Epidermal melanocyte (primary cell): ENCODE data around the gene SUFU.
A peak's percentile ranks its signal among the peaks of the same experiment; 100 is the strongest.

Source experiments
- DNase-seq: peaks from one replicate; pipeline ENCODE4 v3.0.0; 2011; ENCODE audit warnings: low spot score; ENCODE audit not compliant: insufficient read length

SUFU gene

DNA sequence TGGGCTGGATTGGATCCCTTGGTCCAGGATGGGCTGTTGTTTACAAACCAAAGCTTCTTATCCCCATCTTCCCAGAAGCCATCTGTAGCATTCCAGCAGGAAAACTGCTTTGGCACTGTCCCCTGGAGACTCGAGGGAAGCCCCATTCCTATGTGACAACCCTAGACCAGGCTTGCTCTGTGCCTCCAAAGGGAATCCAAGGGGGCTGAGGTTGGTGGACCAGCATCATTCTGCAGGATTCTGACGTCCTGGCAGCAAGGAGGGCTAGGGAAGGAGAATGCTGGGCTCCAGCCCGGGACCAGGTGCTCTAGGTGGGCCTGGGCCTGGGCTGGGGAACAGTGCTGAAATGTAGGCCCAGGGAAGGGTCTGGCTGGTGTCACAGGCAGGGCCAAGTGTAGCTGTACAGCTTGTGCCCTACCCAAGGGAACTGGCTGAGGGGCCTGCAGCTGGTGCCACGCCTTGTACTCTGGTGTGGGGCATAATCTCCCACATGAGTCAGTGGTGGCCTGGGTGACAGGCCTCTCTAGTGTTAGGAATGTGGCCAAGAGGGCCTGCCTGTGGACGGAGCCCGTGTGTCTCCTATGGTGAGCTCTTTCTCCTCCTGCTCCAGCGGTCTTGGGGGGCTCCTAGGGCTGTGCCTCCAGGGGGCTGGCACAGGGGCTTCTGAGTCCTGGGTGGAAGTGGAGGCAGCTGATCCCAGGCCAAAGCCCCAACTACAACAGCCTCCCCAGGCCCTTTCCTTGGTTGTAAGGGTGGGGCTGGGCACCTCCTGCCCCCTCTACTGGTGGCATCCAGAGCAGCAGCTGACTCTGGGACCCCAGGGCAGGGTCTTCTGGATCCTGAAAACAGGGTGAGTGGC, 165.7 kb downstream of the SUFU start:
- no peak for DNase-seq

DNA sequence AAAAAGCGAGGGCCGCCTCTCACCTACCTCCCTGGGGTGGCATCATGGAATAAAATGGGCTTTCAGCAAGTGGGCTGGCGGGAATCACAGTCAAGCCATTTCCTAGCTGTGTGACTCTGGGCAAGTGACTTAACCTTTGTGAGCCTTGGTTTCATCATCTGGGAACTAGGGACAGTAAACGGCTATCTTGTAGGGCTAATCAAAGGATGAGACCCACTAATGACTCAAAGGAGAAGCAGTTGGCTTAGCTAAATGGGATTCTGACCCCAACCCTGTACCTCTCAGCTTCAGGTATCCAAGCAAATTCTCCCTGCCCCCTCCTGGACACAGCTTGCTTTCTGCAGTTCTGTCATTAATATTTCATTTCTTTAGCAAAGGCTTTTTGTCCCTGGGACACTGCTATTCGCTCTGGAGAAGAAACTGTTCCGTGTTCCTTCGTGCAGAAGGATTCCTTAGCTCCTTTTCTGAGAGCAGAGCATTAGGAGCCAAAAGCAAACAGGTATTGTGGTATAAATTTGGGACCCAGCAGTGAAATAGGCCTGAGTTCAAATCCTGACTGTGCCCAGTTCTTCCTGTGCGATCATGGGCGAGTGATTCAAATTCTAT, 166.4 kb downstream of the SUFU start:
- DNase-seq: no peak

DNA sequence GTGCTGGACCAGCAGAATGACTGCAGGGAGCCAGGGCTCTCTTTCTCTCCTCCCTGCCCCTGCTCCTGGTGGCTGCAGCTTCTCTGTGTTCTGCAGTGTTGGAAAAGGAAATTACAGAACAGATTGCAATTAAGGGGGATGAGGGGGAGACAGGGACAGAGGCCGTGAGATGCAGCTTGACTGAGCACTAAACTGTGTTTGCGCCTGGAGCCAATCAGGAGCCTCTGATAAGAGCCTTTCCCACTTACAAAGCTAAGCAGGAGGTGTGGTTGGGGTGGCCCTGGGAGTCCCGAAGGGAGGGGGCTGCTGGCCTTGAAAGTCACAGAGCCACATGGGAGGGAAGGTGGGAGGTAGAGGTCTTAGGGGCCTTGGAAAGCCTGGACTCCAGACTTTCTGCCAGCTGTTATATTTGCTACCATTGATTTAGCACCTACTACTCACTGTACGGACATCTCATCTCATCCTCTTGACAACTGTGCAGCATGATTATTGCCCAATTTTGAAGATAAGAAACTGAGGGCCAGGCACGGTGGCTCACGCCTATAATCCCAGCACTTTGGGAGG, 167.2 kb downstream of the SUFU start:
- no peak for DNase-seq

DNA sequence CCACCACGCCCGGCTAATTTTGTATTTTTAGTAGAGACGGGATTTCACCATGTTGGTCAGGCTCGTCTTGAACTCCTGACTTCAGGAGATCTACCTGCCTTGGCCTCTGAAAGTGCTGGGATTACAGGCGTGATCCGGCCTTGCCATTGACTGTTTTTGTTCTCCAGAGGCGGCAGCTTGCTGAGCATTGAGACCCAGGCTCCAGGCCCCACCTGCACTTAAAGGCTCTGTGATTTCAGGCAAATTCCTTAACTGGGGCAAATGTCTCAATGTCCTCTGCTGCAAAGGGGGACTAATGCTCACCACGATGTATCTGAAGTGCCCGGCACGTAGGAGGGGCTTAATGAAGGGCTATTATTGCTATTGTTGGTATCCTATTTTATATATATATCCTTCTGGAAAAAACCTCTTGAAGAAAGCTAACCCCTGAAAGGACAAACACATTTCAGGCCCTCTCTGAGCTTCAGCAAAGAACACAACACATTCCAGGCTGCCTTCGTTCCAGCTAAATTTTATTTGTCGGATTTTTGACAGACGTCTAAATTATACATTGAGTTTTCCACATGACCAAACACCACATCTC, 169.6 kb downstream of the SUFU start:
- no peak for DNase-seq

DNA sequence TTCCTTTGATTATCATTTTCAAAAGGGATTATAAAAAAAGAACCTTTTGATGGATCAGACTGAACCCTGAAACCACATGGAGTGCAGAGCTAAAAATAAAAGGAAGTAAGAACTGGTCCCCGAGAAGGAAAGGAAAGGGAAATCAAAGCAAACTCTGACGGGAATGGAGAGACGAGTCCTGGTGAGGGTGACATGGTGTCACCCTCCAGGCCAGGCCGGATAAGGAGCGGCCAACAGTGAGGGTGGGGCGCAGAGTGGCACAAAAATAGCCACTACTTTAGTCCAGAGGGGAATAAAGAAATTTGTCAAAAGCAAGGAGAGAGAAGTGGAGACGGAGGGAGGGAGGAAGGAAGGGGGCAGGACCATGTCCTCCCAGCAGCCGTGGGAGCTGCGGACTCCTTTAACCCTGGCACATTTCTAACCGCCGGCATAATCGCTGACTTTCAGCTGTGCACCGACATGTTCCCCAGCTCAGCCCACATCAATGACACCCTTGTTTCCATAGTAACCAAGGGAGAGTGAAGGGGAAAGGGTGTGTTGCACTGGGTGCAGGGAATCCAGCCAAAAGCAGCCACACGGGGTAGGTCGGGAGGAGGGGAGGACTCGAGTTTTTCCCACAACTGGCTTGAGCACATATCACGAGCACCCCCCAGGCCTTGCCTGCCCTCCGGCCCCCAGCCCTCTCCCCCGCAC, 170.2 kb downstream of the SUFU start:
- peak; percentile 67 for DNase-seq

DNA sequence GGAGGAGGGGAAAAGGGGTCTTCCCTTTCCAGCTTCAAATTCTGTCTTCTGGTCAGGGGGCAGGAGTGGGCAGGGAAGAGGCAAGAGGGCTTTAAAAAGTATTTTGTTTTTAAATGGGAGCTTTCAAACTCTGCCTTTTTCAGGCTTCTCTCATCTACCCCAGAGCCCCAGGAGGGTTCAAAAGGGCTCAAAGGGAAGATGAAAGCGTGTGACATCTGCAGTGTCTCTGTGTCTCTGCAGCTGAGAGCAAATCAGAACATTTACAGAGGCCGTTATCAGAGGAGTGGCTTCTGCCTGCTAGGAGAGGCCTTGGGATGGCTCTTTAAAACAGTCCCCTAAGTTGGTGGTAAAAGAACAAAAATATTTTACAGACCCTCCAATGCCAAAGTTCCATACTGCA, 170.8 kb downstream of the SUFU start:
- no peak for DNase-seq

DNA sequence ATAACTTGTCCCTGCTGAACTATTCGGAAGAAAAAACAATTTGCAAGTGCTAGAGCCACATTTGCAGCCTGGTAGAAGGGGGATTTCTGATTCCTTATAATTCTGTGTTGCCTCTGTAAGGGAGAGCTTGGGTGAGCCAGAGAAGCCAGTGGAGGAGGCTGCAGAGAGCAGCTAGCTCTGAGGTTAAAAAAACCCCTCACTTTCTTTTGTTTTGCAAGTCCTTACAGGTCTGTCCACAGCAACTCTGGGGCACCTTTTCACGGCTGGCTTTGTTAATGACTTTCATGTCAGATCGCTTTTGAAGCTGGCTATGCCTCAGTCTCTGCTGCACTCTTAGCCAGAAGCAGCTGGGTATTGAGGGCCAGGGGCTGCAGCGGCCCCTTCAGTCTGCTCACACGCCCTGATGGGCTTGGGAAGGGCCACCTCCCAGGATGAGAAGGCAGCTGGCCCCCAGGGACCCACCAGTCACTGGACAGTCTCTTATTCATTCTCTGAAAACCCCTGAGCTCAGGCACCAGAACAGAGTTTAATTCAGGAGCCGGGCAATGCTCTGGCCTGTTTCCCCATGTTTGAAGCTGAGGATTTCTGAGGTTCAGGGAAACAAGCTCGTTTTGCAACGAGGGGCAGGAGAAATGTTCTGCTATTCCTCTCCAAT, 171.4 kb downstream of the SUFU start:
- no peak for DNase-seq

DNA sequence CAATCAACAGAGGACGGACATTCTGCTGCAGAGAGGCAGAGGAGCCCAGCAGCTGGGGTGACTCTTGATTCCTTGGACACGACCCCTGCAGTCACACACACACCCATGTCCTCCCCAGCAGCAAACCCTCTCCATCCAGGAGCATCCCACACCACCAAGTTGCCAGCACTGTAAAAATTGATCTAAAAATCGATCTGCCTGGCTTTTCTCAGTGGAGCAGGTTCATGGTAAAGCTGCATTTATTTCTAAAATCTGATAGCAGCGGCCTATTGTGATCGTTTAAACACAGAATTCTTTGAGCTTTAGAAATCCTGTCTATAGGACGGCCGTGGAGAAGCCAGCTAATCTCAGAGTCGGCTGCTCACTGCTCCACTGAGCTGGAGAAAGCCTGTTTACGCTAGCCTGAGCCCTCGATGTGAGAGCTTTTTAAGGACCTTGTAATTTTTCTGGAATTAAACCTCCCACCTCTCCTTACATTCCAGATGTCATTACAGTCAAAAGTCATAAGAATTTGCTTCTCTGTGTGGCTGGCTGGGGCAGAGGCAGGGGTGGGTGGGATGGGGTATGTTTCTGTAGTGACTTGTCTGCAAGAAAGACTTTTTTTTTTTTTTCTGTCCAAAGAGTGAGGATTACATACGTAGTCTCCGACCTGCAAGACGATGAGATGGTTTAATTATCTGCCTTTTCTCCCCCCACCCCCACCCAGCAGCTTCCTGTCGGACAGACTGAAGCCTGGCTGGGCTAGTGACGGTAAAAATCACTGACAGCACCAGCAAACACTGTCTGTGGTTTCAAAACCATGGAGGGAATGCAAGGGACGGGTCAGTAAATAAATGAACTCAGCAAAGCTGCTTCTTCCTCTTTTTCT, 172.1 kb downstream of the SUFU start:
- peak; percentile 55 for DNase-seq

DNA sequence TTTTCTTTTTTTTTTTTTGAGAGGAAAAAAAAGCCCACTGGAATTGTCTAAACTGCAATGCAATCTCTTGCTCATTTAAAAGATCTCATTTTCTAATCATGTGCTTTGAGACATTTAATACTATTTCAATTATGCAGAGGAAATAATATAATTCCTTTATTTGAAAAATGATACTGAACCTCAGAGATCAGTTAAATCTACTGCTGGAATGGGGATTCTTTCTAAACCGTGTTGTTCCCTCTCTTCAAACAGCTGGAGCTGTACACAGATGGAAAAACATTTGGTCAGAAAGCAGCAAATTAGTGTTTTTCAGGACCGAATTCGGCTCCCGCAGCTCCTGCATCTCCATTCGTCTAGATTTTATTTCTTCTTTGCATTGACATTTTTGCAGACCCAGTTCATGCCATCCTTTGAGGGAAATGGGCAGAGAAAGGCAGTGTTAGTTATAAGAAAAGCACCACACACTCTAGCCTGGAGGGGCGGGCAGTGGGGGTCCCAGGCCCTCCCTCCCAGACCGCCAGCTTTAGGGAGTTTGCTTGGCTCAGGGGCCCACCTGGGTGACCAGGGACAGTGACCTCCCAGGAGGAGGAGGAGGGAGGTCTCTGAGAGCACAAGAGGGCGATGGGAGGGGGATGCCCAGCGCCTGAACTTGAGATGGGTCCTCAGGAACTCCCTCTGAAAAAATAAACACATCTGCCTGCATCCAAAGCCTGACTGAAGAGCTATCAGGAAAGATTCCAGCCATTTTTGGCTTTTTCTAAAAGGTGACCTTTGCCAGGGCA, 173.0 kb downstream of the SUFU start:
- no peak for DNase-seq

DNA sequence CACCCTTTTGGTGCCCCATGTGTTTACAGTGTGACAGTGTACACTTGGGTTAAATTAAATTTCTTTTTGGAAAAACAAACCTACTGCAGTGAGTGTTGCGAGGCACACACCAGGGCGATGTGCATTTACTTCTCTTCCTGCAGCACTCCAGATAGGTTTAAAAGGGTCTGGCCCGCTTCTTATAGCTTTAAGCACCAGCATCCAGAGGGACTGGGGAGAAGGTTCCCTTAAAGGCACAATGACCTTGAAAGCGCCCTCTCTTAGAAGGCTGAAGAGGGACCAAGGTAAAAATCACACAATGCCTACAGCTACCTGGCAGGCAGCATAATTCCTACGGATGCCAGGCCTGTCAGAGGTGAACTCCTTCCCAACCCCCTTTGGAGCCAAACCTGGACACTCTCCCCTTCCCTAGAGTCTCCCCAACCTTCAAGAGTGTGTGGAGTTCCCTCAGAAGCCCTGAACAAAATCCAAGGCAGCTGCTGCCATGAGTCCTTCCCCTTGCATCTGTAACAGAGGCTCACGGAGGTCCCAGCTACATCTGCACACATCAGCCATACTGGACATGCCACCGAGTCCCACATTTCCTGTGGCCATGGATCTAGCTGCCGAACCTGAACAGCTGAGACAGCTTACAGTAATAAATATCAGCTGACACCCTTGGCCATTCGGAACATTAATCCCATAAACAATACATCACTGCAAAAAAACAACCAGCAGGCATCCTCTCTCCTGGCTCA, 173.7 kb downstream of the SUFU start:
- no peak for DNase-seq

DNA sequence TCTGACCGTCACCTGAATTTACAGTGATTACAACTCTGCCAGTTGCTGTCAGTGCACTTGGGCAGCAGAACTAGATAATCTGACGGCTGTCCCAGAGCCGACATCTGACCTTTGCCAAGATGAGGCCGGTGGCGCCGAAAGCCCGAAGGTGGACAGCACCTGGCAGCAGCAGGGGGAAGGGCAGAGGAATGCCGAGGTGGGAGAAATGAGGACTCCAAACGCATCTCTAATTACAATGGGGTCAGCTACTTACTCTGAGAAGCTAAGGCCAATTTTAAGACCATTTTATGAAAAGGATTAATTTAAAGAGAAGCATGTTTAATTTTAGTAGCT, 174.3 kb downstream of the SUFU start:
- DNase-seq: no peak

DNA sequence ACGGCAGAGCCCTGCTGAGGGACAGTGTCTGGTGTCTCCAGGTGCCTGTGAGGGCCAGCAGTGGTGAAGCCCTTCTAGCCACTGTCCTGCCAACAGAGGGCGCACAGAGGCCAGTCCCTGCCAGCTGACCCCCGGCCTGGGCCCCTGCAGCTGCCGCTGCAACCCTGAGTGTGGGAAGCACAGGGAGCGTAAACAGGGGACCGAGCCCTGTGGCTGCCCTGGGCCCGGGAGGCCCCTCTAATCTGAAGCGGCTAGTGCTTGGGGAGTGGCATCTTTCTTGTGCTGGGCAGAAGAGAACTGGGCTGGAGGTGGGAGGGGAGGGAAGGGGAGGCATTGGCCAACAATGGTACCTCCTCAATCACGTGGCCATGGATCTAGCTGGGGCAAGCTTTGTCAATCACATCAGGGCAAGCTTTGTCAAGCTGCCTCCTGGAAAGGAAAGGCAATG, 175.1 kb downstream of the SUFU start:
- no peak for DNase-seq

DNA sequence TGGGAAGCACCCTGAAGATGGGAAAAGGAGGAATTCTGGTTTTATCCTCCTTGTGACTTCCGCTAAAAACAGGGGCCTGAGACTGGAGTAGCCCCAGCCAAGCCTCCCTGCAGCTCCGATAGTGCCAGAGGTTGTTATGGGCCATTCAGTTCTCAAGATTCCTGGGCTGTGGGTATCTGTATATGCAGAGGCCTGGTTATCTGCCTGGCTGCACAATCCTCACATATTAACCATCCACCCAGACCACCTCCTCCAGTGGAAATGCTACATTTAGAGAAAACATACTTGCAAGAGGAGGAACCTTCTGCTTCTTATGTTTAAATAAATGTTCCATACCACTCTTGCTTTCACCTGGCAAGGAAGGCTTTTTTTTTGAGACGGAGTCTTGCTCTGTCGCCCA, 175.8 kb downstream of the SUFU start:
- DNase-seq: no peak

DNA sequence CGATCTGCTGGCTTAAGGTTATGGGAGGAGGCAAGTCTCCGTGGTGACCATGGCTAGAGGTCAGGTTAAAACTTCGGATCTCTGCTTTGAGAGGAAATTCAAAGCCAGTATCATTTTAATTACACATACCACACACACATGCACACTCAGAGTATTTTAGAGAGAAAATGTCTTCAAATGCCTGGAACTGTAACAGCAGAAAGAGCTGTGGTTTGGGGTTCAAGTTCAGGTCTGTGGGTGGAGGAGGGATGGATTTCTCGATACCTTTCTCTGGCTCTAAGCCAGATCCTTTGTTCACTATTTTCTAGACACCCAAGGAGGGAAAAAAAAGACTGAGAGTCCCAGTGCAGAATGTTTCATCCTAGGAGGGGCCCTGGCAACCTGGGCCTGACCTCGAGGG, 177.9 kb downstream of the SUFU start:
- DNase-seq: no peak

DNA sequence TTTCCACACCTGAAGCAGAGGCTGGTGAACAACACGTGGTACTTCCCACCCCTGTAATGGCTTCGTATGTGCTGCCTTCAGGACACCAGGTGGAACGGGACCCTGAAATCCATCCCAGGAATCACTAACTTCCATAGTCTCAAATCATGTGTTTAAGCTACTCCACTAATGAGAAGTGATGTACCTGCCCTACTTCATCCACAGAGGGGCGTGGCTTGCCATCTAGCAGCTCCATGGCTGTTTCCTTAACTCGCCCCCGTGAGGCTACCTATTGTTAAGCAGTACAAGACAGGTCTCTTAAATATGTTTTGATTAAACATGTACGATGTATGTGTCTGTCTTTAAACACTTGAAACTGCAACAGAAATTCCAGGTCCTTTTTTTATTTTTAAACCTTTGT, 178.6 kb downstream of the SUFU start:
- DNase-seq: no peak

DNA sequence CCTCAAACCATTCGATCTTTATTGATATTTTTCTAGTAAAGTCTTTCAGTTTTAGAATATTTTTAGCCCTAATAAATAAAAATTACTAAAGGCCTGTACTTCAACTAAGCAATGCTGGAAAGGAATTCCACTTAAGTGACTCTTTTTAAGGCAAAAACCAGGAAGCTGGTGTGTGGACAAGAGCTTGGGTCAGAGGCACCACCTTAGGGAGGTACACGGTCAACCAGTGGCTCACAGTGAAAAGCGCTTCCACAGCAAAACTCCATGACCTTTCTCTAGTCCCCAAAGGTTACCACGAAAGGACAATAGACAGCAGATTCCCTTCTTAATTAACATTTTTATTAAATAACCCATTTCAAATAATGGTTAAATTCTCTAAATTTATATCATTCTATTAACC, 179.2 kb downstream of the SUFU start:
- DNase-seq: no peak
